Thyroid gland (tissue), 4 donors: ENCODE data around the gene ITGBL1.

Experiments used
- CTCF ChIP-seq, 6 experiments: fragments of 200-600 bp in 3 of 6; fragments of 450-650 bp in 3 of 6; sonication (generic) in 3 of 6; IDR thresholded peaks; one replicate each; pipeline ENCODE4 v1.5.1; 2016 to 2019; ENCODE audit warnings: antibody characterized with exemption in 6 of 6, mild to moderate bottlenecking in 2 of 6, inconsistent platforms in 1 of 6, moderate library complexity in 1 of 6
- POLR2A ChIP-seq, 2 donors: fragments of 450-650 bp; IDR thresholded peaks; one replicate each; pipeline ENCODE4 v1.6.1; 2017; ENCODE audit warnings: antibody characterized with exemption in 2 of 2, mild to moderate bottlenecking in 2 of 2, moderate library complexity in 1 of 2

- TF ChIP-seq CTCF (IDR thresholded peaks at IDR 0.05) = no peak
- no peak for TF ChIP-seq POLR2A (IDR thresholded peaks at IDR 0.05)
Observed at GRCh38 chr13:101481421-101481820, 28.9 kb downstream of the ITGBL1 start.
